ENCODE data around the gene SCRN1. TPM values are rescaled to one million over a fixed set of nuclear protein-coding genes. Genes with fewer than 3 reads are reported as not detected.

SCRN1 gene
- total and polyA plus RNA-seq, 2 donors from 2014 or later, result 22.2 to 85.6 TPM

DNA sequence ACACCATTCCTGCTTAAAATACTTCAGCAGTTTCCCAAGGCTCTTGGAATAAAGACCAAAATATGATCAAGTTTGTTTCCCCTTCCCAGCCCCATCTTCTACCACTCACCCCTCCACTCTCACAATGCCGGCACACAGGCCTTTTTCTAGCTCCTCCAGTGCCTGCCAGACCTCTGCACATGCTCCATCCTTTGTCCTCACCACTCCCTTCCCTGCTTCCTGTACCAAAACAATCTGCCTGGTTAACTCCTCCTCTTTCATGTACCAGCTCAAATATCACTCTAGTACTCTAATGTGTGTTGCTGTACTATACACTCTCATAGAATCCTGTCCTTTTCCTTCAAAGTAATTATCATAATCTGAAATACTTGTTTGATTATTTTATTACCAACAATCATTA, 19.4 kb downstream of the SCRN1 start:
- no peak for DNase-seq
- TF ChIP-seq, protein P1, sequence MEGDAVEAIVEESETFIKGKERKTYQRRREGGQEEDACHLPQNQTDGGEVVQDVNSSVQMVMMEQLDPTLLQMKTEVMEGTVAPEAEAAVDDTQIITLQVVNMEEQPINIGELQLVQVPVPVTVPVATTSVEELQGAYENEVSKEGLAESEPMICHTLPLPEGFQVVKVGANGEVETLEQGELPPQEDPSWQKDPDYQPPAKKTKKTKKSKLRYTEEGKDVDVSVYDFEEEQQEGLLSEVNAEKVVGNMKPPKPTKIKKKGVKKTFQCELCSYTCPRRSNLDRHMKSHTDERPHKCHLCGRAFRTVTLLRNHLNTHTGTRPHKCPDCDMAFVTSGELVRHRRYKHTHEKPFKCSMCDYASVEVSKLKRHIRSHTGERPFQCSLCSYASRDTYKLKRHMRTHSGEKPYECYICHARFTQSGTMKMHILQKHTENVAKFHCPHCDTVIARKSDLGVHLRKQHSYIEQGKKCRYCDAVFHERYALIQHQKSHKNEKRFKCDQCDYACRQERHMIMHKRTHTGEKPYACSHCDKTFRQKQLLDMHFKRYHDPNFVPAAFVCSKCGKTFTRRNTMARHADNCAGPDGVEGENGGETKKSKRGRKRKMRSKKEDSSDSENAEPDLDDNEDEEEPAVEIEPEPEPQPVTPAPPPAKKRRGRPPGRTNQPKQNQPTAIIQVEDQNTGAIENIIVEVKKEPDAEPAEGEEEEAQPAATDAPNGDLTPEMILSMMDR (IDR thresholded peaks at IDR 0.05; ENCODE audit: borderline replicate concordance, extremely low read depth, insufficient read depth), result no peak
- H3K27ac ChIP-seq (ENCODE audit: low read depth in 2 of 2, low read length in 2 of 2), result no peak overlapping the region
- H3K4me3 ChIP-seq (ENCODE audit: low read length in 3 of 3), result no peak overlapping the region
- no peaks in the 10 kb centered on the region for H3K9me3 ChIP-seq (ENCODE audit: control insufficient read depth in 2 of 3, insufficient read depth in 1 of 3, low read length in 3 of 3)
- intact Hi-C loops (cut with DNase I), result no loop called here
- H3K27me3 ChIP-seq (ENCODE audit: control insufficient read depth, insufficient read depth, low read length), result no peaks in the 10 kb centered on the region
- H3K9ac ChIP-seq (ENCODE audit: low read length in 3 of 3), result no peak overlapping the region
- H3K36me3 ChIP-seq (ENCODE audit: control insufficient read depth in 2 of 3, insufficient read depth in 3 of 3, low read length in 3 of 3), result peaks cover 0 to 2% (median 0%) of the 10 kb centered on the region in 3 donors
- no peaks in the 10 kb centered on the region for H3K4me1 ChIP-seq (ENCODE audit: control insufficient read depth in 2 of 3, insufficient read depth in 2 of 3, low read depth in 1 of 3, low read length in 3 of 3)
- no peak for FAIRE-seq

DNA sequence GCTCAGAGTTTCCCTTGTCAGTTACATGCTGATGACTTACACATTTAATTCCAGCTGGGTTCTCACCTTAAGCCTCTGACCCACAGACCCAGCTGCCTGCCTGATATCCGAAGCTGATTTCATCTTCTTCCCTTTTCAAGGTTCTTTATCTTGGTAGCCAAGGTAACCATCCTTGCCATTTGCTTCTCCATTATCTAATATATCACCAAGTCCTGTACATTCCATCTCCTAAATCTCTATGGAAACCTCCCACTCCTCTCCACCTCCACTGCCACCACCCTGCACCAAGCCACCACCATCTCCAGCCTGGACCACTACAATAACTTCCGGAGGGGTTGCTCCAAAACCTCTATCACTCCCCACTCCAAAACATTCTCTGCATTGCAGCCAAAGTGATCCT, 19.9 kb downstream of the SCRN1 start:
- Histone ChIP-seq H3K9ac (ENCODE audit: low read length in 3 of 3) (no peak overlapping the region), H3K27me3 (ENCODE audit: control insufficient read depth, insufficient read depth, low read length) (no peaks in the 10 kb centered on the region), H3K4me3 (ENCODE audit: low read length in 3 of 3) (no peak overlapping the region), H3K4me1 (ENCODE audit: control insufficient read depth in 2 of 3, insufficient read depth in 2 of 3, low read depth in 1 of 3, low read length in 3 of 3) (no peaks in the 10 kb centered on the region), H3K9me3 (ENCODE audit: control insufficient read depth in 2 of 3, insufficient read depth in 1 of 3, low read length in 3 of 3) (no peaks in the 10 kb centered on the region), H3K36me3 (ENCODE audit: control insufficient read depth in 2 of 3, insufficient read depth in 3 of 3, low read length in 3 of 3) (peaks cover 0 to 2% (median 0%) of the 10 kb centered on the region in 3 donors), H3K27ac (ENCODE audit: low read depth in 2 of 2, low read length in 2 of 2) (no peak overlapping the region)
- DNase-seq (no peak), FAIRE-seq (no peak)
- intact Hi-C loops (cut with DNase I), result no loop called here
- TF ChIP-seq, protein P1 (IDR thresholded peaks at IDR 0.05; ENCODE audit: borderline replicate concordance, extremely low read depth, insufficient read depth), result no peak

DNA sequence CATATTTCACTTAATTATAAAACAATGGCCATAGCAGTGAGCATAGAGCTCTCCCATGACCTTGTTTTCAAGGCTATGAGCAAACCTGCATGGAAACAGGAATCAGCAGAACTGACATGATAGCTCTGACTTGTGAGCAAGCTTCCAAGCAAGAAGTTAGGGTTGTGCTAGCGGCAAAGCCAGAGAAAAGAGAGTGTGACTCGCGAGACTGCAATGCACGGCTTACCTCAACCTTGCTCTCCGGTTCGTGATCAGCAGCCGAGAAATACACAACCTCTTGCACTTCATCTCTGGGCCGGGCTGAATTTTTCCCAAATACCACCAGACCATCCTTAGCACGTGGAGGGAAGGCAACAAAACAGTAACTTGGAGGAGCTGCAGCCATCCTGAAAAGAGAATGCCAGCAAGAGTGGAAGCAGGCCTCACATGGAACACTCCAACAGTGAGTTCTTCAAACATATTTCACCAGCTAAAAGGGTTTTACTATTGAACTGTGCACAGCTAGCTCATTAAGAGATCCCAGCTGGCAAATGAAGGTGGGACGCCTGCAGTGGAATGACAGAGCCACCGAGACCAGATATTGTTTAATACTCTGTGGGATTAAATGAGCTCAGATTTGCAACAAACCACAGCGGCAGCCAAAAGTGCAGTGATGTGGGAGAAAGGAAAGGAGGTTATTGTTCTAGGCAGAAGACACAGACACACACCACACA, 20.8 kb downstream of the SCRN1 start:
- peaks cover 0 to 2% (median 0%) of the 10 kb centered on the region in 3 donors for H3K36me3 ChIP-seq (ENCODE audit: control insufficient read depth in 2 of 3, insufficient read depth in 3 of 3, low read length in 3 of 3)
- DNase-seq, result no peak
- intact Hi-C loops (cut with DNase I), result no loop called here
- no peaks in the 10 kb centered on the region for H3K27me3 ChIP-seq (ENCODE audit: control insufficient read depth, insufficient read depth, low read length)
- no peak overlapping the region for H3K9ac ChIP-seq (ENCODE audit: low read length in 3 of 3)
- TF ChIP-seq, protein P1 (IDR thresholded peaks at IDR 0.05; ENCODE audit: borderline replicate concordance, extremely low read depth, insufficient read depth), result no peak
- H3K4me1 ChIP-seq (ENCODE audit: control insufficient read depth in 2 of 3, insufficient read depth in 2 of 3, low read depth in 1 of 3, low read length in 3 of 3), result no peaks in the 10 kb centered on the region
- FAIRE-seq, result no peak
- H3K9me3 ChIP-seq (ENCODE audit: control insufficient read depth in 2 of 3, insufficient read depth in 1 of 3, low read length in 3 of 3), result no peaks in the 10 kb centered on the region
- no peak overlapping the region for H3K27ac ChIP-seq (ENCODE audit: low read depth in 2 of 2, low read length in 2 of 2)
- H3K4me3 ChIP-seq (ENCODE audit: low read length in 3 of 3), result no peak overlapping the region

All from kidney (tissue), 14 donors.